TTC549 (cell line): ENCODE measurements around the gene NR1D2.
"Not testable (repeated sequence)": the region's sequence is repeated elsewhere in the genome, so short reads cannot be mapped to it uniquely, and the experiment has no call there.

Experiments
- FAIRE-seq: peaks from 2 replicates; lab custom pipeline; 2012; peaks lifted over from hg19 to GRCh38; lab: Jason Lieb, UNC

The NR1D2 gene

DNA sequence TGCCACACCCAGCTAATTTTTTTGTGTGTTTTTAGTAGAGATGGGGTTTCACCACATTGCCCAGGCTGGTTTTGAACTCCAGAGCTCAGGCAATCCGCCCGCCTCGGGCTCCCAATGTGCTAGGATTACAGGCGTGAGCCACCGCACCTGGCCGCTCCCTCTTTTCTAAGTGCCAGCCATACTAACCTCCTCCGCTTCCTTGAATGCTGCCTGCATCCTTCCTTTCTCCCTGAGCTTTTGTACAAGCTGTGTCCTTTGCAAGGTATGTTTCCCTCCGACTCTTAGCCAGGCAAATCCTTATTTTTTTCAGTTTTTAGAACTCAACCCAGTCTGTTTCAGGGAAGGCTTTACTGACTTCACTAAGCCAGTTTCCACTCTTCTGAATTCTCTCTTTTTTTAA lies 60.6 kb downstream of the NR1D2 start:
- FAIRE-seq = no peak

GRCh38 chr3:24010834-24011233 lies 65.7 kb downstream of the NR1D2 start:
- FAIRE-seq = not testable (repeated sequence)

DNA sequence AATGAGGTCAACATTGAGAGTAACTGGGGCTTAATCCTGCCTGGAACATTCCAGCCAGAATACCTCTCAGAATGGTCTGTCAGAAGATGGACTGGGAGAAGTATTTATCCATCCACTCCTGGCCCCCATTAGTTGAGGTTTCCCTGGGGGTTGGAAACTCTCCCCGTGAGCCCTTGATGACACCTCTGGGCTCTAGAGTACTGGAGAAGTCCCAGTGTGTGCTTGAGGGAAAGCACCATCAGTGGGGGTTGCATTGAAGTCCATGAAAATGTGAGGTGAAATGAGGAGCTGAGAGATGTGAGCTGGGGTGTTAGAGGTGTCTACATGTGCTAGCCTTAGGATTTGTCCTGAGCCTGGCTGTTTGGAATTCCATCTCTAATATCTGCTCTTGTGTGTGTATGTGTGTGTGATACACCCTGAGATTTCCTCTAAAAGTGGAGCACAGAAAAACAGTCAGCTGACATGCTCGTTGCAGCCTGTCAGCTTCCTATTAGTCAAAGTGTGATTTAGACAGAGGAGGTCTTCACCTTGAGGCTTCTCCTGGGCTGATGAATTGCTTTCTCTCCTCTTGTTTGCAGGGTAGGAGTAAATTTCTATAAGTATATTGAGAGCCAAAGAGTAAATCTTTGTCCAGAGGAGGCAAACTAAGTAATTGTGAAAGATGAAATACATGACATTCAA lies 67.6 kb downstream of the NR1D2 start:
- FAIRE-seq = no peak

DNA sequence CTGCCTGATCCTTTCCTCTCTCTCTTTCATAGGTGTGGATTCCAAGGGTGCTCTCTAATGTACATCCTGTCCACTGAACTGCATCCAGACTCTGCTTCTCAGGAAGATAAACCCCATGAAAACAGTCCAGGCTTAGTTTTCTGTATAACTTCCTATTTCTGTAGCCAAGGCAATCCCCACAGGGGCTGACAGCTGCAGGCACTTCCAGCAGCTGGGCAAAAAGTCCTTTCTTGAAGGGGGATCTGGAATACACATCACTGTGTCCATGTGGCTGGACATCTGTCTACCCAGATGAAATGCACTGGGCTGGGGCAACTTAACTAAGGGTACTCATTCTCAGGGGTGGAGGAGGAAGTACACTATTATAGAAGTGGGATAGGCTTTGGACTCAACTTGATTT lies 72.2 kb downstream of the NR1D2 start:
- no peak for FAIRE-seq

DNA sequence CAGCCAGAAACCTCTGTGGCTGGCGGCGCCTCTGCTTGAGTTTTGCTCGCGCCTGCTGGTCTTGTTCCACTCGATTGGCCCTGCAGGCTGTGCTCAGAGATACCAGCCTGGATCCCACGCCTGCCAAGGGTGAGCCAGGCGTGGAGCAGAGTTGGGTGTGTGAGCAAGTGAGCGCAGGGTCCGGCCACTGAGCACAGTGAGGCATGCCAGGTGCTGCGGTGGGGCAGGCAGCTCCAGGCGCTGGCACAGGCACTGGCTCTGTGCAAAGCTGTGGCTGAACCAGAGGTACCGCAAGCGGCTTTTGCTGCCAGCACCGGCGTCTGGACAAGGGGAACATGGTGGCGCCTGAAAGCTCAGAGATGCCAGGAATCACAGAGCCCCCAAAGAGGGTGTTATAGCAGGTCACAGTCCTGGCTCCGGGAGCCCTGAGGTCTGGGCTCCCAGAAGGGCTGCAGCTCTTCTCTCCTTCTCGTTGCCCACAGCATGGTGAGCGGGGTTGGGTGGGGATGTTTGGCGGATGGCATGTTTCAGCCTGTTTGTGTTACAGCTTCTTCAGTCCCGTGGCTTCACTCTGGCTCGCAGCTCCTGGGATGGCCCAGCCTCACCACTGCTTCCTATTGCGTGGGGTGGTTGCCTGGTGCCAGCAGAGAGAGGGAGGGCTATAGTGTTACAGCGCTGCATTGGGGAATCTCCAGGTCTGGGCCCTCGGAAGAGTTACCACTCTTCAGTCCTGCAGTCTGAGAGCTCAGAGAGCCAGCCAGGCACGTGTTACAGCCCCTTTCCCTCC lies 73.9 kb downstream of the NR1D2 start:
- no peak for FAIRE-seq

GRCh38 chr3:24019585-24019984 lies 74.5 kb downstream of the NR1D2 start:
- no peak for FAIRE-seq

DNA sequence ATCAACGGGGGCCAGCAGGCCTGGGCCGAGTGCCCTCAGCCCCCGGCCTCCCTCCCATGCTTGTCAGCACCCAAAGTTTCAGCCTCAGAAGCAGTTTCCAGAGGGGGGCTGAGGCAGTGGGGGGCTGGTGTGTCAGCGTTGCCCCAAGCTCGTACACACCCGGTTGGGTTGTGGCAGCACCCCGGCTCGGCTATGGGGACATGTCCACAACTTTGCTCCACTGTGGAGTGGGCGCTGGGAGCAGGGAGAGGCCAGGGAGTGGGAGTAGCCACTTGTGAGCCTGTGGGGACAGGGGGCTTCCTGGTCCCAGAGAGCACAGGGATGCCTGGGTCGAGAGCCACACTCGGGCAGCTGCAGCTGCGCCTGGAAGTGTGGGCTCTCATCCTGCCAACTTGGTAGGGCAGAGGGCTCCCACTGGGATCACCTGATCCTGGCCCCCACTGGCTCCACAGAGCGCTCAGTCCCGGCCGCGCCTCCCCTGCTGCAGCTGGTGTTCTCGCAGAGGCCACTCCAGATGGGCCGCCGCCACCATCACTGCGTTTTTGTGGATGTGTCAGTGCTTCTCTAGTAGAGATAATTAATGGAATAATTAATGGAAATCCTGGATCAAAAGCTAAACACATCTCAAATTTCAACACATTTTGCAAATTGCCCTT lies 75.1 kb downstream of the NR1D2 start:
- FAIRE-seq = no peak

- FAIRE-seq = no peak
These were observed 78.1 kb downstream of the NR1D2 start for GRCh38 chr3:24023197-24023596.

DNA sequence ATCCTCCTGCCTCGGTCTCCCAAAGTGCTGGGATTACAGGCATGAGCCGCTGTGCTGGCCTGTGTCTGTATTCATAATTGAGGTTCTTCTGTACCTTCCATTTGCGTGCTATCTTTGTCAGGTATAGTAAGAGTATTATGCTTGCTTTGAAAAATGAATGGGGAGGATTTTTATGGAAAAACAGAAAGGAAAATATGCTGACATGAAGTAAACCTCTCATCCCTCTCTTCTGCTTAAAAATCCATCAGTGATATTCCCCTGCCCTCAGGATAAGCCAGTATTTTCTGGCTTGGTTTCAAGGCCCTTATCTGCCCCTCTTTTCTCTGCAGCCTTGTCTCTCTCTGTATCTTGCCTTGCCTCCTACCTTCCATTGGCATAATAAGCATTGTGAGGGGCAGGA lies 80.7 kb downstream of the NR1D2 start:
- FAIRE-seq = no peak

DNA sequence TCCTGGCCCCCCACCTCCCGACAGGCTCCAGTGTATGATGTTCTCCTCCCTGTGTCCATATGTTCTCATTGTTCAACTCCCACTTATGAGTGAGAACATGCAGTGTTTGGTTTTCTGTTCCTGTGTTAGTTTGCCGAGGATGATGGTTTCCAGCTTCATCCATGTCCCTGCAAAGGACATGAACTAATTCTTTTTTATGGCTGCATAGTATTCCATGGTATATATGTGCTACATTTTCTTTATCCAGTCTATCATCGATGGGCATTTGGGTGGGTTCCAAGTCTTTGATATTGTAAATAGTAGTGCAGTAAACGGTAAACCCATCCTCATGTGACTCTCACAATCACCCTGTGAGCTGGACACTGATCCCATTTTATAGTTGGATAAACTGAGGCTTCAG lies 81.6 kb downstream of the NR1D2 start:
- FAIRE-seq = not testable (repeated sequence)

DNA sequence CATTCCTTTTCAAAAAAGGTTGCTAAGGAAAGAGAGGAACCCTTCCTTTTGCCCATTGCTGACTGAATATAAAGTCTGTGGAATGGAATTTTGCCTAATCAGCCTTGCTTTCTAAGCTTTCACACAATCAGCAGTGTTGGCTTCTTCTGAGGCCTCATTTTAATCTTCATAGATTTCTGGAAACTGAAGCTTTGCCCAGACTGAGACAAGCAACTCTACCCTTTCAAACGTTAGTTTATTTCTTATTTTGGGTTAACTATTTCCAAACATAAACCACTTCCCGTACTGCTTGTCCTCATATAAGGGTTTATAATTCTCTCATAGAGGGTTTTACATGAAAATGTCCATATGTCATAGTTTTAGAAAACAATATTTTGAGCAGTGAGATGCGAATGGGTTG lies 82.9 kb downstream of the NR1D2 start:
- no peak for FAIRE-seq
